Activated CD4-positive, alpha-beta memory T cell treated with anti-CD3 and anti-CD28 coated beads for 36 hours (primary cell): ENCODE results near the gene CCKAR. TPM values are rescaled to one million over a fixed set of nuclear protein-coding genes. Genes with fewer than 3 reads are reported as not detected.
"Not testable (repeated sequence)": the region's sequence is repeated elsewhere in the genome, so short reads cannot be mapped to it uniquely, and the experiment has no call there.

Experiments
- CTCF ChIA-PET: fragments of 350-600 bp; sonication (Branson Sonifier 250); formaldehyde crosslinking; loops from one replicate; lab custom pipeline; 2021; ENCODE audit warnings: antibody characterized with exemption, inconsistent platforms; lab: Charles Lee
- POLR2A ChIA-PET: fragments of 350-600 bp; sonication (Branson Sonifier 250); formaldehyde crosslinking; loops from one replicate; lab custom pipeline; 2021; ENCODE audit warnings: antibody characterized with exemption; lab: Charles Lee
- DNase-seq: peaks from one replicate; pipeline ENCODE4 v3.0.0-alpha.2; 2020
- H3K27ac Mint-ChIP-seq: one replicate; pipeline ENCODE4 v1.8.0; 2021; ENCODE audit warnings: mixed read lengths
- H3K27me3 Mint-ChIP-seq: one replicate; pipeline ENCODE4 v1.8.0; 2021; ENCODE audit warnings: mixed read lengths
- H3K36me3 Mint-ChIP-seq: one replicate; pipeline ENCODE4 v1.8.0; 2021; ENCODE audit warnings: mixed read lengths
- H3K4me1 Mint-ChIP-seq: one replicate; pipeline ENCODE4 v1.8.0; 2021; ENCODE audit warnings: low read depth, mixed read lengths
- H3K4me3 Mint-ChIP-seq: one replicate; pipeline ENCODE4 v1.8.0; 2021; ENCODE audit warnings: mild to moderate bottlenecking, mixed read lengths
- H3K9me3 Mint-ChIP-seq: one replicate; pipeline ENCODE4 v1.8.0; 2021; ENCODE audit warnings: mixed read lengths
- intact Hi-C: fragments of 100-400 bp; cut with micrococcal nuclease; formaldehyde crosslinking; loops from one replicate; pipeline ENCODE4 v1.15.1; 2023
- total RNA-seq, 2 experiments: library from RNA; stranded (reverse); gene quantifications; one replicate each; pipeline ENCODE4 v1.2.3, GENCODE V29; 2021

The CCKAR gene
- total RNA-seq, 2 experiments from 2014 or later = not detected

GRCh38 chr4:26510334-26510964 lies 20.2 kb upstream of the CCKAR start:
- POLR2A ChIA-PET = no interaction called here

GRCh38 chr4:26509681-26510333 lies 19.5 kb upstream of the CCKAR start:
- intact Hi-C loops = no loop called here
- H3K27ac Mint-ChIP-seq = no peak overlapping the region
- no peaks in the 10 kb centered on the region for H3K27me3 Mint-ChIP-seq
- H3K4me3 Mint-ChIP-seq = no peak overlapping the region
- no peaks in the 10 kb centered on the region for H3K9me3 Mint-ChIP-seq
- ChIA-PET POLR2A (no interaction called here), CTCF (no interaction called here)
- DNase-seq = no peak
- no peaks in the 10 kb centered on the region for H3K4me1 Mint-ChIP-seq
- no peaks in the 10 kb centered on the region for H3K36me3 Mint-ChIP-seq

More at GRCh38 chr4:26510334-26510964, 20.2 kb upstream of the CCKAR start:
- H3K9me3 Mint-ChIP-seq = no peaks in the 10 kb centered on the region
- no peak for DNase-seq
- no peak overlapping the region for H3K27ac Mint-ChIP-seq
- CTCF ChIA-PET = no interaction called here
- H3K27me3 Mint-ChIP-seq = no peaks in the 10 kb centered on the region
- H3K36me3 Mint-ChIP-seq = no peaks in the 10 kb centered on the region
- H3K4me3 Mint-ChIP-seq = no peak overlapping the region
- intact Hi-C loops = no loop called here
- H3K4me1 Mint-ChIP-seq = no peaks in the 10 kb centered on the region

GRCh38 chr4:26507286-26507685 lies 17.0 kb upstream of the CCKAR start:
- no peak for DNase-seq
- POLR2A ChIA-PET = no interaction called here

GRCh38 chr4:26503844-26504243 lies 13.6 kb upstream of the CCKAR start:
- intact Hi-C loops = no loop called here
- no peak overlapping the region for H3K27ac Mint-ChIP-seq
- H3K4me1 Mint-ChIP-seq = no peaks in the 10 kb centered on the region
- no peak overlapping the region for H3K4me3 Mint-ChIP-seq
- no peaks in the 10 kb centered on the region for H3K36me3 Mint-ChIP-seq
- ChIA-PET POLR2A (no interaction called here), CTCF (interaction anchor here (1.0 kb wide), 1 partner anchor 18 kb away, joined by 3 read pairs; no protein-coding TSS in a partner anchor)
- no peaks in the 10 kb centered on the region for H3K9me3 Mint-ChIP-seq
- DNase-seq = no peak
- peaks cover 4% of the 10 kb centered on the region for H3K27me3 Mint-ChIP-seq

More at GRCh38 chr4:26507286-26507685, 17.0 kb upstream of the CCKAR start:
- intact Hi-C loops = no loop called here
- H3K9me3 Mint-ChIP-seq = no peaks in the 10 kb centered on the region
- H3K36me3 Mint-ChIP-seq = no peaks in the 10 kb centered on the region
- H3K4me1 Mint-ChIP-seq = no peaks in the 10 kb centered on the region
- no peaks in the 10 kb centered on the region for H3K27me3 Mint-ChIP-seq
- H3K4me3 Mint-ChIP-seq = no peak overlapping the region
- H3K27ac Mint-ChIP-seq = no peak overlapping the region
- CTCF ChIA-PET = no interaction called here

- no peak overlapping the region for H3K4me3 Mint-ChIP-seq
- H3K27me3 Mint-ChIP-seq = peaks cover 4% of the 10 kb centered on the region
- no peaks in the 10 kb centered on the region for H3K36me3 Mint-ChIP-seq
- H3K27ac Mint-ChIP-seq = no peak overlapping the region
- ChIA-PET CTCF (interaction anchor here (1.0 kb wide), 1 partner anchor 18 kb away, joined by 3 read pairs; no protein-coding TSS in a partner anchor), POLR2A (no interaction called here)
- H3K4me1 Mint-ChIP-seq = no peaks in the 10 kb centered on the region
- H3K9me3 Mint-ChIP-seq = no peaks in the 10 kb centered on the region
- no peak for DNase-seq
- intact Hi-C loops = no loop called here
Measured at GRCh38 chr4:26503427-26503826, 13.1 kb upstream of the CCKAR start.

GRCh38 chr4:26500565-26500999 lies 10.3 kb upstream of the CCKAR start:
- H3K27me3 Mint-ChIP-seq, H3K4me3 Mint-ChIP-seq, H3K36me3 Mint-ChIP-seq, H3K4me1 Mint-ChIP-seq, intact Hi-C loops, POLR2A ChIA-PET, CTCF ChIA-PET, H3K9me3 Mint-ChIP-seq, H3K27ac Mint-ChIP-seq, DNase-seq: not testable (repeated sequence)

- Mint-ChIP-seq H3K36me3 (no peaks in the 10 kb centered on the region), H3K27me3 (peaks cover 8% of the 10 kb centered on the region), H3K4me1 (no peaks in the 10 kb centered on the region), H3K27ac (no peak overlapping the region), H3K9me3 (no peaks in the 10 kb centered on the region), H3K4me3 (no peak overlapping the region)
- no peak for DNase-seq
- POLR2A ChIA-PET = no interaction called here
- intact Hi-C loops = no loop called here
- CTCF ChIA-PET = no interaction called here
Measured at GRCh38 chr4:26496207-26496783, 6.0 kb upstream of the CCKAR start.

GRCh38 chr4:26493461-26493860 lies 3.2 kb upstream of the CCKAR start:
- Mint-ChIP-seq H3K27me3 (peaks cover 8% of the 10 kb centered on the region), H3K4me3 (no peak overlapping the region), H3K36me3 (no peaks in the 10 kb centered on the region), H3K4me1 (no peaks in the 10 kb centered on the region), H3K9me3 (no peaks in the 10 kb centered on the region), H3K27ac (no peak overlapping the region)
- no peak for DNase-seq
- intact Hi-C loops = no loop called here
- ChIA-PET POLR2A (no interaction called here), CTCF (no interaction called here)

- DNase-seq = no peak
- no peak overlapping the region for H3K4me3 Mint-ChIP-seq
- H3K27me3 Mint-ChIP-seq = peaks cover 10% of the 10 kb centered on the region
- ChIA-PET CTCF (no interaction called here), POLR2A (interaction anchor here (0.6 to 0.7 kb wide), 2 partner anchors 55 to 534 kb away, joined by 3 read pairs; no protein-coding TSS in a partner anchor)
- H3K27ac Mint-ChIP-seq = no peak overlapping the region
- H3K9me3 Mint-ChIP-seq = no peaks in the 10 kb centered on the region
- H3K36me3 Mint-ChIP-seq = no peaks in the 10 kb centered on the region
- no peaks in the 10 kb centered on the region for H3K4me1 Mint-ChIP-seq
- intact Hi-C loops = no loop called here
Measured at GRCh38 chr4:26491449-26492170, 1.3 kb upstream of the CCKAR start.

GRCh38 chr4:26490960-26491284 lies 638 bp upstream of the CCKAR start:
- intact Hi-C loops = no loop called here
- H3K36me3 Mint-ChIP-seq = no peaks in the 10 kb centered on the region
- H3K9me3 Mint-ChIP-seq = no peaks in the 10 kb centered on the region
- CTCF ChIA-PET = no interaction called here
- H3K27me3 Mint-ChIP-seq = peaks cover 6% of the 10 kb centered on the region
- no peak overlapping the region for H3K4me3 Mint-ChIP-seq
- no peak overlapping the region for H3K27ac Mint-ChIP-seq
- POLR2A ChIA-PET = no interaction called here
- no peak for DNase-seq
- H3K4me1 Mint-ChIP-seq = no peaks in the 10 kb centered on the region

- no peak for DNase-seq
- intact Hi-C loops = no loop called here
- CTCF ChIA-PET = no interaction called here
- Mint-ChIP-seq H3K4me3 (no peak overlapping the region), H3K36me3 (no peaks in the 10 kb centered on the region), H3K27ac (no peak overlapping the region), H3K4me1 (no peaks in the 10 kb centered on the region), H3K27me3 (peaks cover 6% of the 10 kb centered on the region), H3K9me3 (no peaks in the 10 kb centered on the region)
- POLR2A ChIA-PET = no interaction called here
Measured at GRCh38 chr4:26489101-26489985, 941 bp downstream of the CCKAR start.
